Epidermal melanocyte (primary cell): ENCODE data around the gene STK10.

Source experiments
- DNase-seq: peaks from one replicate; pipeline ENCODE4 v3.0.0; 2011; ENCODE audit warnings: low spot score; ENCODE audit not compliant: insufficient read length

STK10 gene

GRCh38 chr5:172091956-172092732 lies 95.9 kb downstream of the STK10 start:
- DNase-seq, result no peak

- DNase-seq, result no peak
Measured at GRCh38 chr5:172090976-172091547, 97.0 kb downstream of the STK10 start.

GRCh38 chr5:172089298-172090117 lies 98.5 kb downstream of the STK10 start:
- no peak for DNase-seq

- DNase-seq, result no peak
Measured at GRCh38 chr5:172088801-172089200, 99.2 kb downstream of the STK10 start.

- no peak for DNase-seq
Measured at GRCh38 chr5:172086194-172086975, 101.6 kb downstream of the STK10 start.

GRCh38 chr5:172085738-172086137 lies 102.3 kb downstream of the STK10 start:
- no peak for DNase-seq

- no peak for DNase-seq
Measured at GRCh38 chr5:172082180-172082579, 105.8 kb downstream of the STK10 start.

GRCh38 chr5:172079876-172080275 lies 108.1 kb downstream of the STK10 start:
- DNase-seq, result no peak

GRCh38 chr5:172078726-172079345 lies 109.2 kb downstream of the STK10 start:
- DNase-seq, result no peak

GRCh38 chr5:172077664-172078425 lies 110.2 kb downstream of the STK10 start:
- DNase-seq, result no peak

- DNase-seq, result peak; percentile 38
Measured at GRCh38 chr5:172076761-172077244, 111.2 kb downstream of the STK10 start.

GRCh38 chr5:172075656-172076055 lies 112.4 kb downstream of the STK10 start:
- no peak for DNase-seq

- DNase-seq, result no peak
Measured at GRCh38 chr5:172074896-172075295, 113.1 kb downstream of the STK10 start.

- DNase-seq, result no peak
Measured at GRCh38 chr5:172071309-172071875, 116.6 kb downstream of the STK10 start.

GRCh38 chr5:172065431-172066065 lies 122.5 kb downstream of the STK10 start:
- no peak for DNase-seq

GRCh38 chr5:172064766-172065165 lies 123.3 kb downstream of the STK10 start:
- DNase-seq, result no peak

GRCh38 chr5:172064358-172064757 lies 123.7 kb downstream of the STK10 start:
- no peak for DNase-seq

- no peak for DNase-seq
Measured at GRCh38 chr5:172063463-172064235, 124.4 kb downstream of the STK10 start.
